Loucy (cell line): ENCODE results near the gene ZNRD2.
A peak's percentile ranks its signal among the peaks of the same experiment; 100 is the strongest.
"Not testable (repeated sequence)": the region's sequence is repeated elsewhere in the genome, so short reads cannot be mapped to it uniquely, and the experiment has no call there.

Source experiments
- H2AFZ ChIP-seq: fragments of 200-600 bp; sonication (generic); 2 replicates; pipeline ENCODE4 v1.6.0; 2016; ENCODE audit warnings: antibody characterized with exemption, mild to moderate bottlenecking, low read length, moderate library complexity
- H3F3A ChIP-seq: fragments of 200-600 bp; 2 replicates; pipeline ENCODE4 v1.6.0; 2016; ENCODE audit warnings: antibody characterized with exemption, low read depth, mild to moderate bottlenecking
- H3K27me3 ChIP-seq: fragments of 200-600 bp; sonication (generic); 2 replicates; pipeline ENCODE4 v1.6.1; 2014; ENCODE audit warnings: low read length, mild to moderate bottlenecking; ENCODE audit not compliant: insufficient read depth, poor library complexity, severe bottlenecking
- H3K36me3 ChIP-seq: fragments of 200-600 bp; sonication (generic); 2 replicates; pipeline ENCODE4 v1.6.1; 2016; ENCODE audit warnings: low read length; ENCODE audit not compliant: insufficient read depth
- H3K4me1 ChIP-seq: fragments of 200-600 bp; sonication (generic); 2 replicates; pipeline ENCODE4 v1.5.1; 2014; ENCODE audit warnings: low read length, mild to moderate bottlenecking; ENCODE audit not compliant: insufficient read depth, poor library complexity, severe bottlenecking
- H3K4me2 ChIP-seq: fragments of 200-600 bp; sonication (generic); 2 replicates; pipeline ENCODE4 v1.6.0; 2014; ENCODE audit warnings: antibody characterized with exemption, low read length, low read depth, mild to moderate bottlenecking; ENCODE audit not compliant: poor library complexity, severe bottlenecking
- H3K4me3 ChIP-seq: fragments of 200-600 bp; sonication (generic); 2 replicates; pipeline ENCODE4 v1.5.1; 2014; ENCODE audit warnings: low read length, mild to moderate bottlenecking, mixed read lengths; ENCODE audit not compliant: poor library complexity, severe bottlenecking
- H3K79me2 ChIP-seq: fragments of 200-600 bp; sonication (generic); 2 replicates; pipeline ENCODE4 v1.6.1; 2014; ENCODE audit warnings: low read length; ENCODE audit not compliant: insufficient read depth
- H3K9ac ChIP-seq: fragments of 200-600 bp; sonication (generic); 2 replicates; pipeline ENCODE4 v1.6.0; 2014; ENCODE audit warnings: mild to moderate bottlenecking, low read depth, low read length, moderate library complexity; ENCODE audit not compliant: poor library complexity, severe bottlenecking
- H3K9me2 ChIP-seq: fragments of 200-600 bp; sonication (generic); replicated peaks from 2 replicates; pipeline ENCODE4 v1.6.1; 2016; ENCODE audit warnings: low read depth, low read length, mixed read lengths
- H3K9me3 ChIP-seq: fragments of 200-600 bp; sonication (generic); 2 replicates; pipeline ENCODE4 v1.6.1; 2014; ENCODE audit warnings: mild to moderate bottlenecking, antibody characterized with exemption, low read length, low read depth; ENCODE audit not compliant: insufficient read depth
- H4K20me1 ChIP-seq: fragments of 200-600 bp; sonication (generic); 2 replicates; pipeline ENCODE4 v1.6.0; 2014; ENCODE audit warnings: antibody characterized with exemption, low read length, mild to moderate bottlenecking; ENCODE audit not compliant: insufficient read depth, poor library complexity, severe bottlenecking
- CTCF ChIP-seq: fragments of 200-600 bp; sonication (generic); conservative IDR thresholded peaks from 2 replicates; pipeline ENCODE4 v1.5.1; 2014; ENCODE audit warnings: mild to moderate bottlenecking, antibody characterized with exemption, low read length
- EZH2phosphoT487 ChIP-seq: fragments of 200-600 bp; IDR thresholded peaks from 2 replicates; pipeline ENCODE4 v1.6.1; 2018; ENCODE audit warnings: antibody characterized with exemption, mild to moderate bottlenecking, moderate library complexity, borderline replicate concordance

ZNRD2 gene

GRCh38 chr11:65569973-65570918, at the start of gene ZNRD2:
Gene ZNRD2, plus strand, starts transcription at chr11:65570477. Its CDS starts 15 bp downstream, at chr11:65570492.
- peaks cover 54% of the 10 kb centered on the region for H3K79me2 ChIP-seq
- H3K9me2 ChIP-seq: no peaks in the 10 kb centered on the region
- peak within 1 kb of the TSS; percentile 90 for H3K4me3 ChIP-seq
- no peaks in the 10 kb centered on the region for H3K9me3 ChIP-seq
- peak within 1 kb of the TSS; percentile 87 for H3K9ac ChIP-seq
- H3K4me1 ChIP-seq: peaks cover 51% of the 10 kb centered on the region
- H2AFZ ChIP-seq: peak within 1 kb of the TSS; percentile 92
- TF ChIP-seq CTCF (peak; percentile 48), EZH2phosphoT487 (no peak)
- H3K36me3 ChIP-seq: no peaks in the 10 kb centered on the region
- peaks cover 12% of the 10 kb centered on the region for H3F3A ChIP-seq
- peaks cover 30% of the 10 kb centered on the region for H4K20me1 ChIP-seq
- peak within 1 kb of the TSS; percentile 94 for H3K4me2 ChIP-seq
- H3K27me3 ChIP-seq: no peaks in the 10 kb centered on the region

DNA sequence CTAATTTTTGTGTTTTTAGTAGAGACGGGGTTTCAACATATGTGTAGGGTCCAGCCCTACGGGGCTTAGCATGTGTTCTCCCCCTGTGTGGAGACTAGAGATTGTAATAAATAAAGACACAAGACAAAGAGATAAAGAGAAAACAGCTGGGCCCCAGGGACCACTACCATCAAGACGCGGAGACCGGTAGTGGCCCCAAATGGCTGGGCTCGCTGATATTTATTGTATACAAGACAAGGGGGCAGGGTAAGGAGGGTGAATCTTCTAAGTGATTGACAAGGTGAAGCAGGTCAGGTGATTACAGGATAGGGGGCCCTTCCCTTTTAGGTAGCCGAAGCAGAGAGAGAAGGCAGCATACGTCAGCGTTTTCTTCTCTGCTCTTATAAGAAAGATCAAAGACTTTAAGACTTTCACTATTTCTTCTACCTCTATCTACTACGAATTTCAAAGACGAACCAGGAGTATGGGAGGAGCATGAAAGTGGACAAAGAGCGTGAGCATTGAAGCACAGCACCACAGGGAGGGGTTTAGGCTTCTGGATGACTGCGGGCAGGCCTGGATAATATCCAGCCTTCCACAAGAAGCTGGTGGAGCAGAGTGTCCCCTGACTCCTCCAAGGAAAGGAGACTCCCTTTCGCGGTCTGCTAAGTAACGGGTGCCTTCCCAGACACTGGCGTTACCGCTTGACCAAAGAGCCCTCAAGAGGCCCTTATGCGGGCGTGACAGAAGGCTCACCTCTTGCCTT, 48.3 kb upstream of the ZNRD2 start:
- not testable (repeated sequence) for H3F3A ChIP-seq, H3K4me2 ChIP-seq, H3K4me3 ChIP-seq, H3K9ac ChIP-seq, H3K27me3 ChIP-seq, H2AFZ ChIP-seq, H3K36me3 ChIP-seq, H3K9me2 ChIP-seq, H3K9me3 ChIP-seq
- peaks cover 18% of the 10 kb centered on the region for H3K4me1 ChIP-seq
- H3K79me2 ChIP-seq: peaks cover 19% of the 10 kb centered on the region
- peaks cover 11% of the 10 kb centered on the region for H4K20me1 ChIP-seq

- not testable (repeated sequence) for H3K4me3 ChIP-seq, H3K9me2 ChIP-seq, H3K9me3 ChIP-seq, H3K4me2 ChIP-seq, H3K36me3 ChIP-seq, H3K27me3 ChIP-seq, H3F3A ChIP-seq, H2AFZ ChIP-seq, H3K9ac ChIP-seq
- peaks cover 11% of the 10 kb centered on the region for H4K20me1 ChIP-seq
- H3K4me1 ChIP-seq: peaks cover 18% of the 10 kb centered on the region
- peaks cover 23% of the 10 kb centered on the region for H3K79me2 ChIP-seq
These were observed 47.3 kb upstream of the ZNRD2 start for GRCh38 chr11:65522718-65523630.

- Histone ChIP-seq H3K79me2 (peaks cover 23% of the 10 kb centered on the region), H3K4me1 (peaks cover 18% of the 10 kb centered on the region), H4K20me1 (peaks cover 11% of the 10 kb centered on the region)
- H3K27me3 ChIP-seq, H3F3A ChIP-seq, H3K4me3 ChIP-seq, H2AFZ ChIP-seq, H3K9ac ChIP-seq, H3K9me3 ChIP-seq, H3K4me2 ChIP-seq, H3K36me3 ChIP-seq, H3K9me2 ChIP-seq: not testable (repeated sequence)
These were observed 46.7 kb upstream of the ZNRD2 start for GRCh38 chr11:65523631-65523968.
